WERI-Rb-1 (cell line): ENCODE data around the gene SAMD14.
A peak's percentile ranks its signal among the peaks of the same experiment; 100 is the strongest.

Experiments used
- DNase-seq: peaks from one replicate; pipeline ENCODE4 v3.0.0-alpha.2; 2020
- H3K27ac ChIP-seq: fragments of 250-450 bp; sonication (Bioruptor Pico); 2 replicates; pipeline ENCODE4 v1.5.1; 2020; ENCODE audit warnings: mild to moderate bottlenecking, moderate library complexity
- H3K27me3 ChIP-seq: fragments of 250-450 bp; sonication (Bioruptor Pico); 2 replicates; pipeline ENCODE4 v1.5.1; 2021; ENCODE audit warnings: mild to moderate bottlenecking, low read depth, moderate library complexity; ENCODE audit not compliant: insufficient read depth, severe bottlenecking
- H3K36me3 ChIP-seq: fragments of 250-450 bp; sonication (Bioruptor Pico); 2 replicates; pipeline ENCODE4 v1.5.1; 2020; ENCODE audit warnings: mild to moderate bottlenecking, moderate library complexity
- H3K4me3 ChIP-seq: 2 replicates; pipeline ENCODE4 v1.5.1; 2011; ENCODE audit warnings: low read depth, mild to moderate bottlenecking, control low read depth, low read length
- H3K9me3 ChIP-seq: fragments of 250-450 bp; sonication (Bioruptor Pico); 2 replicates; pipeline ENCODE4 v1.5.1; 2021; ENCODE audit warnings: mild to moderate bottlenecking, moderate library complexity; ENCODE audit not compliant: severe bottlenecking
- CTCF ChIP-seq: IDR thresholded peaks from 2 replicates; pipeline ENCODE4 v1.5.1; 2011; ENCODE audit warnings: low read depth, mild to moderate bottlenecking, control low read depth, inconsistent platforms, low read length

SAMD14 gene

GRCh38 chr17:50139185-50139783 lies 9.3 kb upstream of the SAMD14 start:
- Histone ChIP-seq H3K27ac (peak overlapping the region; percentile 40), H3K27me3 (no peaks in the 10 kb centered on the region)

GRCh38 chr17:50137042-50137441 lies 7.1 kb upstream of the SAMD14 start:
- H3K4me3 ChIP-seq, result no peak overlapping the region
- no peak for TF ChIP-seq CTCF
- no peaks in the 10 kb centered on the region for H3K27me3 ChIP-seq
- no peak overlapping the region for H3K27ac ChIP-seq
- H3K9me3 ChIP-seq, result no peaks in the 10 kb centered on the region
- no peak for DNase-seq
- H3K36me3 ChIP-seq, result peaks cover 72% of the 10 kb centered on the region

More at GRCh38 chr17:50139185-50139783, 9.3 kb upstream of the SAMD14 start:
- Histone ChIP-seq H3K9me3 (no peaks in the 10 kb centered on the region), H3K4me3 (no peak overlapping the region), H3K36me3 (peaks cover 95% of the 10 kb centered on the region)
- TF ChIP-seq CTCF, result no peak
- no peak for DNase-seq

DNA sequence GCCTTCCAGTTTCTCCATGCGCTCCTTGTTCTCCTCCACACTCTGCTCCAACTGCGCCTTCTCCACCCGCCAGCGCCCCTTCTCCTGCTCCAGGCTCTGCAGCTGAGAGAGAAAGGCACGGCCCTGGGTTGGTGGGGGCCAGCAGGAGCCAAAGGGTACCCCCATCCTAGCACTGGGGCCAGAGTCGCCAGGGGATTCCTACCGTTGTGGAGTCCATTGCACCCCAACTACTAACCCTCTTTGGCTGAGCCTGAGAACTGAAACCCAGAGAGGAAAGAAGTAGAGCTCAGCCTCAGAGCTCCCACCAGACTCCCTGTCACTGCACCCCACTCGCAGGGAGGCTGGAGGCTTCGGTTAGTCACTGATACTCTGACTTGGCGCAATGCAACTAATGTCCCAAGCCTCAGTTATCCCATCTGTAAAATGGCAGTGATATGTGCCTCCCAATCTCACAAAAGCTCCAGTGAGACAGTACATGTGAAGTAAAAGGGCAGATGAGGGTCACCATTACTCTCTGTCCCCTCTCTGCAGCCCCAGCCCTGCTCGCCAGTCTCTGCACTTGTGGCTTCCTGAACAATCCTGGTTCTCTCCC lies 6.2 kb upstream of the SAMD14 start:
- no peak overlapping the region for H3K27ac ChIP-seq
- no peaks in the 10 kb centered on the region for H3K9me3 ChIP-seq
- H3K27me3 ChIP-seq, result no peaks in the 10 kb centered on the region
- TF ChIP-seq CTCF, result no peak
- peaks cover 66% of the 10 kb centered on the region for H3K36me3 ChIP-seq
- DNase-seq, result no peak
- H3K4me3 ChIP-seq, result no peak overlapping the region

GRCh38 chr17:50135316-50136095 lies 5.5 kb upstream of the SAMD14 start:
- H3K27ac ChIP-seq, result no peak overlapping the region
- no peak overlapping the region for H3K4me3 ChIP-seq
- no peak for DNase-seq
- peaks cover 60% of the 10 kb centered on the region for H3K36me3 ChIP-seq
- H3K9me3 ChIP-seq, result no peaks in the 10 kb centered on the region
- no peak for TF ChIP-seq CTCF
- no peaks in the 10 kb centered on the region for H3K27me3 ChIP-seq

GRCh38 chr17:50134206-50135110 lies 4.5 kb upstream of the SAMD14 start:
- TF ChIP-seq CTCF, result peak; percentile 5; the same call in 1 of the 2 replicates
- H3K4me3 ChIP-seq, result no peak overlapping the region
- H3K27me3 ChIP-seq, result no peaks in the 10 kb centered on the region
- H3K36me3 ChIP-seq, result peaks cover 49% of the 10 kb centered on the region
- peak overlapping the region; percentile 11; the same call in 1 of the 2 replicates for H3K27ac ChIP-seq
- no peak for DNase-seq
- no peaks in the 10 kb centered on the region for H3K9me3 ChIP-seq
